NCI-H2107 treated with DMSO at 0.1 percent for 48 hours (cell line): ENCODE results near the gene EEF1AKMT2.

Source experiments
- DNase-seq: peaks from one replicate; lab custom pipeline; 2025; ENCODE audit not compliant: unreplicated experiment; lab: John Stamatoyannopoulos, UW

Gene EEF1AKMT2

DNA sequence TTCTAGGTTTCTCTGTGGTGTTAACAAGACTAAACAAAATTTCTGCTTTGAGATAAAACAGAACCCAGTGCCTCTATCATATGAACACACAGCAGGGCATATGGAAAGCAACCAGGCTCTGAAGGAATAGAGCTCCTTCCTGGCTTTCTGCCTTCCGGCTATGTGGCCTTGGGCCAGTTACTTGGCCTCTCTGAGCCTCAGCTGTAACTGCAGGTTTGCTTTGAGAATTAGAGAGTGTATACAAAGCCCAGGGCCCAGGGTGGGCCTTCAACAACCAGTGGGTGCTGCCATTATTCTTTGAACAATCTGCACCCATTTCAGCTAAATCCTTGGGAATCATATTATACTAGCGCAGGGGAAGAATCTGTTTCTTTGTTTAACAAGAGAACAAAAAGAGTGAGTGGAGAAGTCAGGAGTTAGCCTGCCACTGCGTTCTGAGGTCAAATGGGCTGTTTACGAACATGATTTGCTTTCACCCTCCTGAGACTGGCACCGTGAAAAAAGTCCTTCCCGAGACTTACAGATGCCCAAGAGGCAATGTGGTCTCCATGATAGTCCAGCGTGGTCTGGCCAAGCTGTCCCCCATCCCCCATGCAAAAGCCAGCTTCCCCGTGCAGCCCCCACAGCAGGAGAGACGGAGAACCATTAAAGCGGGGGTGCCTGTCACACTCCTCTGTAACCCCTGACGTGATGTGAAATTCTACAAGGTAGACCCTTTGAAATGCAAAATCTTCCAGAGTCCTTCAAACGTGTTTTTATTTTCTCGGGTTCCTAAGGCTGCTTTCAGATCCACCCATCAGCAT is 52.4 kb downstream of the EEF1AKMT2 start:
- DNase-seq, result no peak

DNA sequence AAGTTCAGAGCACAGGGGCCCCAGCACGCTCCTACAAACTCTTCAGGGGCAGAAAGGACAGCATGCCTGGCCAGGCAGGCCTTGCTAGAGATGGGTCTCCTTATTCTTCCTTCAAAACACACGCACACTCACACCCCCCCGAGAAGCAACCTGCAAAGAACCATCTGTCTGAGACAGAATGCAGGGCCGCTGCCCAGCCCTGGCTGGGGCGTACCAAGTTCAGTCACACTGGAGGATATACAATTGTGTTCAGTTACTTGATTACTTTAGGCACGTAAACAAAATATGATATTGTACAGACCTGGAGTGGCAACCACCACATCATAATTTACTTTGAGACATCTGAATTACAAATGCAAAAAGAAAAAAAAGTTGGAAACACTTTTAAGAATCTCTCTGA is 53.2 kb downstream of the EEF1AKMT2 start:
- DNase-seq, result no peak

DNA sequence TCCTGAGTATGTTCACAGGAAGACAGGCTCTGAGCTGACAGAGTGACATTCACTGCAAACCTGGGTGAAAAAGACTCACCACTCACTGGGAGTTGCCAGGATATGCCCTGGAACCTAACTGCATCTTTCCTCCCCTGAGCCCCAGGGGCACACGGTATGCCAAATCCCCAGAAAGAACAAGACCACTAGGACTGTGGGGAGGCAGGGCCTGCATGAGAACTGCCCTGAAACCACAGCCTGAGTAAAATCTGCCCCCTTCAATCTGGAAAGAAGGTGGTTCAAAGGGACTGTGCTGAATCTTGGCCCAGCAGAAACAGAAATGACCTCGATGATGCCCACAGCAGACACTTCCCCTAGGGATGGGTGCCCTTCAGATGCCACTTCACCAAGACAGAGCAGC is 54.0 kb downstream of the EEF1AKMT2 start:
- DNase-seq, result no peak

DNA sequence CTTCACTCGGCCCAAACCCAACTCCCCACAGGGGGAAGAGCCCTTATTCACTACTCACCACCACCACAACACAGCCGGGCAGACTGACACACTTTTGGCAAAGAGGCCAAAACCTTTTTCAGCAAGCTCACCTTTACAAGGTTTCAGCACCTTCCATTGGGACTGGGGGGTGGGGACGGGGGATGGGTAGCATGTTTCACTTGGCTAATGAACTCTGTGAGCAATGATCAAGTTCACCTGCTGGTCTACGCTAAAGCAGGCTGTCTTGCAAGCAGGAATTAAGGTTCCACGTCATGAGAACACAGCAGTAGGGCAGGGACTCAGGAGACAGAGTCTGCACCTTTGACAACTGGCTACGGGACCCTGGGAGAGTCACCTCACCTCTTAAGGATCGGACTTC is 54.5 kb downstream of the EEF1AKMT2 start:
- DNase-seq, result no peak

DNA sequence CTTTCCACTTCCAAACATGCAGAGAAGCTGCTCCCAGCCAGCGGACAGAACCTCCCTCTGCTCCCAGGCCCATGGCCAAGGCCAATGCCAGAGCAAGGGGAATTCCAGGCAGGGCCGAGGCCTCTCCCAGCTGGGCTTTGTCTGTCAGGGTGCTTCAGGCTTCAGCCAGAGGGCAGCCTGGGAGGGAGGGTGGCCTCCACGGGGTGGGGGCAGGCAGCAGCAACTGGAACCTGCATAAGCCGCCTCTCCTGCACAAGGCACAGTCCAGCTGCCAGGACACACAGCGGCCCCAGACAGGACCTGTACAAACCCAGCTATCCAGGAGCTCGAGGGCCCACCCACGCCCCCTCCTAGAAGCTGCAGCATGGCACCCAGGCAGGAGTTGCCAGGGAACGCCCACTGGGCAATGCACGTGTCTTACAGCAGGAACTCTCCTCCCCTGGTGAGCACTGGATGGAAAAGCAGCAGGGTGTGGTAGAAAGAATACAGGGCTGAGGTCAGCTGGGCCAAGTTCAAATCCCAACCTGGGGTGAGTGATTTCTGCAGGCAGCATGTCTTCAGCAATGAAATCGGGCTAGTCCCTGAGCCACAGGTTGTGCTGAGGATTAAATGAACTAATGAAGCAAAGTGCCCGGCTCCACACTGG is 55.1 kb downstream of the EEF1AKMT2 start:
- DNase-seq, result no peak

DNA sequence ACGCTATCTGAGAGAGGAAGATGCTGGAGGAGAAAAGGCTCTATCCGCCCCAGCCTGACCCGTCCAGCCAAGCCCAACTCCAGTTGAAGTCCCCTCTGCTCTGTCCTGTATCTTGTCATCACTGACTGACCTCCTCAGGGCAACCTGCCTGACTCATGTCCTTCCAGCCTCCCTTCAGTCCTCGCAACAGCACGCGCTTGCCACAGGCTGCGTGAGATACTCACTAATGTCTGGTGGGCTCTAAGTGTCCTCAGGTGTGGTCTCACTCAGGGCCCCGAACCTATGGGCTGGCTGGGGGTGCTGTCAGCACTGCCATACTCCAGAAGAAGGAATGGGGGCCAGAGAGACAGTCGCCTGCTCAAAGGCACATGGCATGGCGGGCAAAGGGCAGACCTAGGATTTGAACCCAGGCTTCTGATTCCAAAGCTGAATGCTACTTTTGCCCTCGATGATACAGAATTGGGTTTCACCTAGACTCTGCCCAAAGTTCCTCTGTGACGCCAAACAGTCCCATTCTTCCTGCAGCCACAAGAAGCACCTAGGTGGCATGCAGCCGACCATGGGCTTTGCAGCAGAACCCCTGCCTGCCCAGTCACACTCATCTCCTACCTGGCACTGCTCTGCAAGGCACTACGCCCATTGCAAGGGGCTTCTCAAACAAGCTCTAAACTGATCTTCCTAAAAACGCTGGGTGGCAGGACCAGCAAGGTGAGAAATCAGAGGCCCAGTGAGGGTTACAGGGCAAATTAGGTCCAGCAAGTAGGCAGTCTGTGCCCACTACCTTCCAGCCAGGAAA is 56.0 kb downstream of the EEF1AKMT2 start:
- no peak for DNase-seq

DNA sequence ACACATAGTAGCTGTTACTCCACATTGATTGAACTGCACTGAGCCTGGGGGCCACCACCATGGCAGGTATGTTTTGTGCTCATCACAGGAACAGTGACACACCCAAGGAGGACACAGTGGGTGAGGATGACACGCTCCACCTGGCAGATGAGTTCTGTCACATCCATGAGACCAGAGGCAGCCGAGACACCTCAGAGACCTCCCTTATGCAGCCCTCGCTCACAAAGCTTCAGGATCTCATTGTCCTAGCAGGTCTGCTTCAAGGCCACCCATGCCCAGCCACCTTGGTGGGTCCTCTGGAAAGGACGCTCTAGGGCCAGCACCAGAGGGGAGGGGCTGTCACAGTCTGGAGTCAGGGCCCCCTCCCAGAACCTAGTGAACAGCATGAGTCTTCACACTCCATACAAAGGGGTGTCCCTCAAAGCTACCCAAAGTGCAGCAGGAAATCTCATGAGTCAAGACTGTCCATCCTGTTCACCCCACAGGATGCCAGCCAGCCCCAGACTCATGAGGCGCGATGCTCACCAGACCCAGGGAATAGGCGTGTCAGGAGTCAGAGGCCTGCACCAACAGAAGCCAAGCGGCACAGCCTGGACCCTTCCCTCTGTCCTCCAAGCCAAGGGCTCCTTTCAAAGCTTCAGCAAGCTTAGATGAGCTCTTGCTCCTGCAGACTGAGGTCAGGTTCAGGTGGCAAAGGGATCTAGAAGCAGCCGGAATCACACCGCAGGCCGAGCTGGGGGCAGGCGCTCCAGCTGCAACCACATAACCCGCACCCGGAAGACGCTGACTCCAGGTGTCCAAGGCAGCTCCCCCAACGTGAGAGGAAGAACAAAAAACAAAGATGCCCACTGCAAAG is 57.1 kb downstream of the EEF1AKMT2 start:
- DNase-seq, result no peak

DNA sequence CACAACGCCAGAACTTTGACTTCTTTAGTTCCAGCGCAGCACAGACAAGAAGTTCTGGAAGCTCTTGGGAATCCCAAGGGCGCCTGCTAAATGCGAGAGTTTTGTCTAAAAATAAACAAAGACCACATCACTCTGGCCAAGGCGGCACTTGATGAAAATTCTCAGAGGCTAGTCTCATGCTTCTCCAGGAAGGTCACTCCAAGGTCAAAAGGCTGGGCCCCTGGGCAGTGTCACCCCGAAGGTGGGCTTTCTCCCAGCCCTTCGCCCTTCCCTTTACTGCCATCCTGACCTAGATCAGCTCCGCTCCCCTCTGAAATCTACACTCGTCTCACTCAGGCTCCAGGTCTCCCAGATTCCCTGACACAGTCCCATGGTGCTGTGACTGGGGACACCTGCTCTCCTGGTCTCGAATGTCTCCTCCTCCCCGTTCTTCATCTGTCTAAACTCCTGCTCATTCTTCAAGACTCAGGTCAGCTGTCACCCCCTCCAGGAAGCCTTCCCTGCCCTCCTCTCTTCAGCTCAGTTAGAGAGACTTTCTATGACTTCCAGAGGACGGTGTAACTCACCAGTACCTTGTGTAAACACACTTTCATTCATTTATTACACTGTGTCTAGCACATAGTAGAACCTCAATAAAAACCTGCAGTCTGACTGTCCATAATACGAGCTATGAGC is 58.0 kb downstream of the EEF1AKMT2 start:
- no peak for DNase-seq

DNA sequence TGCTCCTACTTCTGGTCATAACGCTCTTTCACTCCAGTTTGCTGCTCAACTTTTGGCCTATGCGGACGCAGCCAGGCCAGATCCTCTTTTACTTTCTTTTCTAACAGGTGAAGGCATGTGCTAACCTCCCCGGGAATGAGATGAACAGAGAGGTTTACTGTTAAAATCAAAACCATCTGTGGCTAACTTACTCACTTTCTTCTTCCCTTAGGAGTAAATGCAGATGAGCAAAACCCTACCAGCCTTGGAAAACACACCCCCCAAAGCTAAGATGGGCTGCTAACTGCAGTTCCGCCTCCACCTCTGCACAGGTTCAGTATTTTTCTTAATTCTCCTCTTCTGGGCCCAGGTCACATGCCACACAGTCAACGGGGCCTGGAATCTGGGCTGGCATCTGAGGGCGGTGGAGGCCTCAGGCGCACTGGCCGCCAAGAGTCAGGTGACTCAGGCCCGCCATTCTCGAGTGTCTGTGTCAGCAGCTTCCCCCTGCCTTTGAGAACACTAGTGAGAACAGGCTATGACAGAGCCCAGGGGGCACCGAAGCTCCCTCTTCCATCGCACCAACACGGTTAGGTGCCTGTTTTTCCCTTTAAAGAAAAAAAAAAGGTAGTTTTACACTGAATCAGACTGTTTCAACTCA is 58.6 kb downstream of the EEF1AKMT2 start:
- no peak for DNase-seq

DNA sequence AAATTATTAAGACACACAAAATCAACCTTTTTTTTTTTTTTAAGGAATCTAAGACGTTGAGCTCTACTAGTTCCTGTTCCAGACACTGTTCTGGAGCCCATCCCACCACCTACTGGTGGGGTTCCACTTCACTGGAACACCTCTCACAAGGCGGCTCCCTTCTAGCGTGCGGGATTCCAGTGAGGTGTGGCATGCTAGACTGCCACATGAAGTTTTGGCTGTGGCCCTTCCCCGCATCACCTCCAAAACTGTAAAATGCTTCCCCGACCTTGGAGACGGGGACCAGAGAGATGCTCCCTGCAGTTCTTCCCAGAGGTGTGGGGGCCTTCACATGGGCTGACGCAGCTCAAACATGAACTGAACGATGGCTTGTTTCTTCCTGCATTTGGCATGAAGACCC is 60.1 kb downstream of the EEF1AKMT2 start:
- no peak for DNase-seq

DNA sequence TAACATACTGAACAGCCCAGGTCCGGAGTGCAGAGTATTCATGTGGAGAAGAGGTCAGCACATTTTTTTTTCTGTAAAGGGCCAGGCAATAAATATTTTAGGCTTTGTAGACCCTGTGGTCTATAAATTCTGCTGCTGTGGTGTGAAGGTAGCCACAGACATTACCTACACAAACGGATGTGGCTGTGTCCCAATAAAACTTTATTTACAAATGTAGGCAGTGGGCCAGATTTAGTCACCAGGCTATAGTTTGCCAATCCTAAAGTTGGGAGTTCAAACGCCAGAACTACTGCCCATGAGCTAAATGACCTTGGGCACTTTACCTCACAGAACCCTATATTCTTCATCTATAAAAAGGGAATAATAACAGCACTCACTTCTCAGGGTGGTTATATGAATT is 60.9 kb downstream of the EEF1AKMT2 start:
- DNase-seq, result no peak

DNA sequence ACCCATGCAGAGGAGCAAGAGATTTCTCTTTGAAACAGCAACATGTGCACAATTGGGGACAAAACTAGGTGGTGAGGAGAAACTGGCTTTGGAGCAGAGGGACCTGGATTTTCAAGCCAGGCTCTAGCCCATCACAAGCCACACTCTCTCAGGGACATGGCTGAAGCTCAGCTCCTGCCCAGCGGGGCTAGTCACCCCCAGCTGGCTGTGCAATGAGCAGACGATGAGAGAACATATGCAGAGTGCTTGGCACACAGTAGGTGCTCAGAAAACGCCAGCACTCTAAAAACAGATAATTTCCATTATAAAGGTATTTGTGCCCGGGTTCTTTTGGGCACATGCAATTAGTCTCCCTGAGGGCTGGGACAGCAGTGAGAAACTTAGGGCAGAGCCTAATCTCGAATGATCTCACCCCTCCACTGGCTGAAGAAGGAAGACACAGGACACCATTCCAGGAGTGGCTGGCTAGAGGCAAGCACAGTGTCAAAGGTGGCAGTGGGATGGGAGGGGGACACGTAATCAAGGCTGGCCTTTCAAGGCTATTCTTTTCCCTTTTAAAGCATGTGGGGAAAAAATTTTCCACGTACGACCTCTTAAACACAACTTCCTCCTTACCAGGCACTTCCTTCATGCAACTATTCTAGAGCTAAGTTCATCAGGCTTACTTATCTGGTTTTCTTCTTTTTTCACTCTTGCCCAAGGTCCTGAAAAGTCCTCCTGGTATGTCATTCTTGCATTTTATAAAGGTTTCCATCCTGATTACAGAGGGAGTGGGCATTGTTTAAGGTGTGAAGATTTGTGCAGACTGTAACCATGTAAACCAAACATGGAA is 62.6 kb downstream of the EEF1AKMT2 start:
- DNase-seq, result no peak

DNA sequence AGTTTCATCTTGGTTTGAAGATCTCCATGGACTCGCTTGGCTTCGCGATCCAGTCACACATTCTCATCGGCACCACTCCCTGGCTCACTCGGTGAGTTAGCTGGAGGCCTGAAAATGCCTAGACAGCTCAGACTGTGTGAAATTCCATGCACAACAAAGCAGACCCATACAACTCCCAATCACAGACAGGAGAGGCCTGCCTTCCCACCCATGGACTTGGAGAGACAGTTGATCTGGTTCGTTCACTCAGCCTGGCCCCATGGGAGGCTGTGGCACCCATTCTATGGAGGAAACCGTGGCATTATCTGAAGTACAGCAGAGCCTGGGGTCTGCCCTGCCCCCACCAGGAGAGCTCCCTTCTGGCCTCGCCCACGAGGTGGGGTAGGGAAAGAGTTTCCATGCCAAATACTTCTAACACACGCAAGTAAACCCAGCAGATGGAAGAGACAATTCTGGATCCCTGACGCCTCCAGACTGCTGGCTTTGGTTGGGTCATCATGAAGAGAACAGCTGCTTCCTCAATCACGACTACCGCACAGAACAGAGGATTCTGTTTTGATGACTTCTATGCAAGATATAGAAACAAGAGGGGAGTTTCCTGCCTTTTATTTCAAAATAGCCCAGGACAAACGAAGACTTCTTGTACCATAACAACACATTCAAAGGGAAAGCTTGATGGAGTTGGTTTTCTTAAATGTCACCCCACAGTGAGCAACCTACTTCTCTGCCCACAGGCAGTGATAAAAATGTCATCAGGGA is 63.4 kb downstream of the EEF1AKMT2 start:
- DNase-seq, result no peak

DNA sequence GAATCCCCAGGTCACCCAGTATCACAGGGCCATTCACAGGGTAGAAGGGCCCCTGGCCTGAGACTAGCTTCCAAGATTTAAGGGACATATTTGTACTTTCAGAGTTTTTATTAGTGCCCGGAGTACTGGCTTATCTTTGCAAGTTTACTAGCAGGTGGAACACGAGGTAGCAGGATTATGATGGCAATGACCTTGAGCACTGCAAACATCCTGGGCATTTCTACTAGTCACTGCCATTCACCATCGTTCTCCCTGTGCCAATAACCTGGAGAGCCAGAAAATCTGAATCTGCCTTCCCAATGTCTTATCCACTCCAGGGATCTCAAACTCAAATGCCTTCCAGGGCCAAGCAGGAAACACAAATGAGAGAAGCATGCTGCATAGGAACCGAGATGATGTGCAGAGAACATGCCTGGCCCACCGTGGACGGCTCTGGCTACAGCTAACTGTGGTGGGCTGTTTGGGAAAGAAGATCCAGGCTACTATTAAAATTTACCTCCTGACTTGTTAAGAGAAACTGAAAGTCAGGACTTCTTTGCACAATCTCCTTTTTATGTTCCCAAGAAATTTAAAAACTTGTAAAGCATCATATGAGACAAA is 64.2 kb downstream of the EEF1AKMT2 start:
- no peak for DNase-seq

DNA sequence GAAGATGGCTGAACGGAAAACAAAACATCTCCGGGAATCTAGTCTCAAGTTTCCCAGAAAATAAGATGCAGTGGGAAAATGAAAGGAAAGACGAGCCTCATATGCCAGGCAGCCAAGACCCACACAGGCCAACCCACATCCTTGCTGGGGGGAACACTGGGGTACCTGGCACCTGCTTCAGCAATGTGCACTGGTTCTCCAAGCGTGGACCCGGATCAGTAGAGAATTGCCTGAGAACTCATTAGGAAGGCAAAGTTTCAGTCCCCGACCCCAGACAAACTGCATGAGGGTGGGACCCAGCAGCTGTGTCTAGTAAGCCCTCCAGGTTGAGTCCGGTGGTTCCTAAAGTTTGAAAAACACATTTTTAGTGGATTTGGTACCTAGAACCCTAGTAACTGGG is 65.9 kb downstream of the EEF1AKMT2 start:
- no peak for DNase-seq

DNA sequence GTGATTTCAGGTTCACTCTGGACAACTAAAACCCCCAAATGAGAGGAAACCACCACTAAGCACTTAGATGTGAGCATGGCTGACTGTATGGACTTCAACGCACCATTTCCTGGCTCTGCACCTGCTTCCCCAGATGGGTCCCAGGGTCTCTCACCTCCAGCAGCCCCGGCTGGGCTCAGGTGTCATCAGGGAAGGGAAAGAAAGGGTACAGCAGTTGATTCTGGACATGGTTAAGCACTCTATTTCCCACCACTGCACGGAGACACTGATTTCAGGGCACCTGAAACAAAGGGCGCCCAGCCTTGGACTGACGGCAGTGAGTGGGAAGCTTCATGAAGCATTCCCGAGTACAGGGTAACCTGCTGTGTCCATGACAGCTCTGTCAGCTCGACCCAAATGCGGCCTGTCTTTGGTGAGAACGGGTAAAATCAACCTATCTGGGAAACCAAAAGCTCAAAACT is 66.5 kb downstream of the EEF1AKMT2 start:
- DNase-seq, result no peak

DNA sequence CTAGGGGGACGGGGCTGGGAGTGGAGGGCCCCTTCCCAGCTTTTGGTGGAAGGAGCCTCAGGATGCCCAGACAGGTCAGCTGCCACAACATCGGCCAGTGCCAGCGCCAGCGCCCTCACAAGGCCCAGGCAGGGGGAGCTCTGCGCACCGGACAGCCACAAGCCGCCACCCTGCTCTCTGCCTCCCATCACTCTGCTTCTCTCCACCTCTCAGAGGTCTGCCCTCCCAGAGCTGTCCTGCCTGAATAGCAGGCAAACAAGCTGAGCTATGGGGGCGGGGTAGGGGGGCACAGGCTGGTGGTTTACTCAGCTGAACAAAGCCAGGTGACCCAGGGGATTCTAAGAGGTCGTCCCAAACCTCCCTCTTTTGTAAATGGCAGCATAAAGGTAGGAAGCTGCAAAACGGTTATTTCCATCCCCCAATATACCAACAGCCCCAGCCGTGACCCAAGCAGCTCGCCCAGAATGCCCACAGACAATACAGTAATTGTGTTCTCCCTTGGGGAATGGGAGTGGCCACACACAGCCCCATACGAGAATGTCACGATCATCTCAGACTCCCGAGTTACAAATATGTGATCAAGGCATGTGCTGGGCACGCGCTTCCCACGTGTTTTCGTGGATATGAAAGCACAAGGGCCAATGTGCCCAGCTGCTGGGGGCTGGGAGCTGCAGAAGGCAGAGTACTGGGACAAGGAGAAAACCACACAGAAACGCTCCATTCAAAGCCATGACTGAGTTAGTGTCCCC is 67.2 kb downstream of the EEF1AKMT2 start:
- DNase-seq, result no peak
